ENCODE measurements around the gene OLFML1. TPM values are rescaled to one million over a fixed set of nuclear protein-coding genes. Genes with fewer than 3 reads are reported as not detected.

The OLFML1 gene
- total and polyA plus RNA-seq, 7 donors: 0.81 to 7.2 (median 1.2) TPM

GRCh38 chr11:7493670-7494069 lies 8.4 kb downstream of the OLFML1 start:
- WGBS, 3 donors: 89 to 96% (median 96%) methylated on average over 2 of the region's 2 CpGs
- intact Hi-C loops (cut with DNase I): no loop called here
- TF ChIP-seq CTCF (IDR thresholded peaks at IDR 0.05): no peak
- no peaks in the 10 kb centered on the region for H3K27me3 ChIP-seq (ENCODE audit: insufficient read depth in 3 of 3, low read length in 2 of 3)
- no peaks in the 10 kb centered on the region for H3K4me1 ChIP-seq
- H3K36me3 ChIP-seq (ENCODE audit: insufficient read depth in 1 of 2, low read depth in 1 of 2): no peaks in the 10 kb centered on the region
- DNase-seq (no peak), ATAC-seq (no peak)
- H3K27ac ChIP-seq: no peak overlapping the region
- no peaks in the 10 kb centered on the region for H3K9me3 ChIP-seq
- no peak overlapping the region for H3K4me3 ChIP-seq

- DNase-seq (no peak), ATAC-seq (no peak)
- Histone ChIP-seq H3K4me3 (no peak overlapping the region), H3K4me1 (no peaks in the 10 kb centered on the region), H3K27ac (no peak overlapping the region), H3K9me3 (no peaks in the 10 kb centered on the region), H3K36me3 (ENCODE audit: insufficient read depth in 1 of 2, low read depth in 1 of 2) (no peaks in the 10 kb centered on the region), H3K27me3 (ENCODE audit: insufficient read depth in 3 of 3, low read length in 2 of 3) (no peaks in the 10 kb centered on the region)
- 94 to 97% (median 95%) methylated on average over 5 of the region's 5 CpGs for WGBS, 3 donors
- no peak for TF ChIP-seq CTCF (IDR thresholded peaks at IDR 0.05)
- intact Hi-C loops (cut with DNase I): no loop called here
Measured at GRCh38 chr11:7494086-7494745, 8.9 kb downstream of the OLFML1 start.

- ATAC-seq: peak in 2 of 4 donors; percentile 37 to 42
- Histone ChIP-seq H3K4me3 (no peak overlapping the region), H3K27ac (no peak overlapping the region), H3K9me3 (no peaks in the 10 kb centered on the region), H3K36me3 (ENCODE audit: insufficient read depth in 1 of 2, low read depth in 1 of 2) (peaks cover 0 to 2% of the 10 kb centered on the region in 2 donors), H3K4me1 (no peaks in the 10 kb centered on the region), H3K27me3 (ENCODE audit: insufficient read depth in 3 of 3, low read length in 2 of 3) (no peaks in the 10 kb centered on the region)
- intact Hi-C loops (cut with DNase I): no loop called here
- no peak for TF ChIP-seq CTCF (IDR thresholded peaks at IDR 0.05)
- 53 to 60% (median 54%) methylated on average over 4 of the region's 4 CpGs for WGBS, 3 donors
- no peak for DNase-seq
Measured at GRCh38 chr11:7495882-7496551, 10.7 kb downstream of the OLFML1 start.

- Histone ChIP-seq H3K27me3 (ENCODE audit: insufficient read depth in 3 of 3, low read length in 2 of 3) (no peaks in the 10 kb centered on the region), H3K36me3 (ENCODE audit: insufficient read depth in 1 of 2, low read depth in 1 of 2) (peaks cover 0 to 19% of the 10 kb centered on the region in 2 donors), H3K27ac (no peak overlapping the region), H3K9me3 (no peaks in the 10 kb centered on the region), H3K4me1 (no peaks in the 10 kb centered on the region), H3K4me3 (no peak overlapping the region)
- 80 to 88% (median 87%) methylated on average over 4 of the region's 4 CpGs for WGBS, 3 donors
- intact Hi-C loops (cut with DNase I): no loop called here
- TF ChIP-seq CTCF (IDR thresholded peaks at IDR 0.05): no peak
- no peak for ATAC-seq
- DNase-seq: no peak
Measured at GRCh38 chr11:7498193-7498592, 12.9 kb downstream of the OLFML1 start.

Data from psoas muscle (tissue), 8 donors.